Limb (tissue), 2 donors: ENCODE results near the gene RTP2.

Source experiments
- DNase-seq, 2 donors: peaks; one replicate each; pipeline ENCODE4 v3.0.0-alpha.2; 2016; ENCODE audit errors: extremely low spot score in 2 of 2

The RTP2 gene

DNA sequence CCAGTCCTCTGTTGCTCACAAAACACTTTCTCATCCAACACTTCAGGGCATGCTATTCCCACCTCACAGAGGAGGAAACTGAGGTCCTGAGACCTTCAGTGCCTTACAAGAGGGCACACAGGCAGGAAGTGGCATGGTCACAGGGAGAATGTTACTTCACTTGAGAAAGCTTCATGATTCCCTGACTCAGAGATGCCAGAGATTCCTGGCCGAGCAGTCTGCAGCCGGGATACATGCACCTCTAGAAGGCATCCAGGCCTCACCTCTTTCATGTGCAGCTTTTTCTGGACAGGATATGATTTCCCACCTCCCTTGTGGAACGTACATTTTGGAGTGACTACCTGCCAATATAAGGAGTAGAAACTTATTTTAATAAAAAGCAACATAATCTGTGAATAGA is 29.3 kb downstream of the RTP2 start:
- DNase-seq: no peak

DNA sequence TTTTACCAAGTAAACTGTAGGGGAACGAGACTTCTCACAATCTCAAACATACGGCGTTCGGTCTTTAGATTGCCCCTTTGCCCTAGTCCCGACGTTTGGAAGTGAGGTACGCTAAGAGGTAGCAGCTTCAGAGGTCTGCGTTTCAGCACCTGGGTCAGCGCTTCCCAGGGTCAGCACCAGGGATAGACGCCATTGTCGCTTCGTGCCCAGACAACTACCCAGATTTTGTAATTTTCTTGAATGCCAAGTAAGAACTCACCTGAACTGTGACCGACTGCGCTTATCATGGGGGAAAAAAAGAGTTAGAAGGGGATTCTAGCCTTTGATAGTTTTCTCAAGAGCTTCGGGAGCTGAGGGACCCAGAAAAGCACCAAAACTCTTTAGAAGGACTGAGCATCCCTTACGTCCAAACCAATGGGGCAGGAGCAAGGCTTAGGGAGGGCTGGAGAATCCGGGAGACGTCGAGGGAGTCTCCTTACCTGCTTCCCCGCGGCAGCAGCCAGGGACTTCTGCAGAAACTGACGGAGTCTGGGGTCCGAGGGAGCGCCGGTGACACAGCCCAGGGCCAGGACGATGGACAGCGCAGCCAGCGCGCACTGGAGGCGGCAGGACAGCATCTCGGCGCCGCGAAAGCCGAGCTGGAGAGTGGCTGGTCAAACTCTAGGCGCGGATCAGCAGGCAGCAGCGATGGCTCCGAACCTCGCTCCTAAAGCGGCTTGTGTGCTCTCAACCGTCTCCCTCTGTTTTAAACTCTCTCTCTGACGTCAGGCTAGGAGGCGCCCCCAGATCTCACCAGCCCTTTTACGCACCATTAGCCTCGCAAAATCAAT is 32.5 kb downstream of the RTP2 start, which contains the start of gene SST:
Gene SST (minus strand): TSS at position 720 of the 830 bp plus-strand sequence. CDS start 103 bp downstream, at position 617.
- DNase-seq: peak; percentile 71 to 78

DNA sequence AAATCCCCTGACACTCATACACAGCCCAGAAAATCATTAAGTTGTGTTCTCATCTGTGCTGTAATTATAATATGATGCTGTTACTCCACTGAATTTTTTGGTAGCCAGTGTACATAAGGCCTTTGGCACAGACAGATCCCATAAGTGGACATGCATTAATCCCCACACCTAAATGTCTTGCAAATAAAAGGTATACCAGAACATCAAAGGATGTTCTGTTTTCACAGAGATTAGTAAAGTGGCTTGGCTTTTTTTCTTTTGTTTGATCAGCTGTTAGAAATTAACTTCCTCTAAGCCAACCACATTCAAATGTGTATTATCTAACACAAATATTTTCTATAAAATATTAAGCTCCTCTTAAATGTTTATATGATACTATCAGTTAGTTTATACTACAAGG is 34.8 kb downstream of the RTP2 start:
- DNase-seq: no peak

DNA sequence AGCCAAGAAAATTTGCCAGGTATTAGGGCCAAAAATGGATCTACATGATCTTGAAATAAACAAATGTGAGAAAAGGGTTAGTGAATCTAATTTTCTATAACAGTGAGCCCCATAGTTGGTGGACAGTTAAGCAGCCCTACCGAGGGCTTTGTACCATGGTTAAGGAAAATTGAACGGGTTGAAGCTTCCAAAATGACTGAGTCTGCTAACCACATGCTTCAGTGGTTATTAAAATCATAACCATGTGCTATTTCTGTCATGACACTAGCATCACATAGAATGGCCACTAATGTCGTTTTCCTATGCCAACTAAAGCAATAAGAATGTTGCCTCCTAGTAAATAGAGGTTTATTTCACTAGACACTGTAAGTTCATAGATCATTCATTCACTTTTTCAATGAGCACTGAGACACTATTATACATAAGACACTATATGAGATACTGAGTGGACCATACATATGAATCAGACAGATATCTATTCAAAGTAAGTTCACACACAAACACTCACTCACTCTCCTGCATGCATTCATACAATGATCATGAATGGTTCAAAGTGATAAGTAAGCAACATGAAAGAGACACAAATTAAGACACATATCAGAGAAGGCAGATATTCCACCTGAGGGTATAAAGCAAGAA is 36.5 kb downstream of the RTP2 start:
- no peak for DNase-seq

DNA sequence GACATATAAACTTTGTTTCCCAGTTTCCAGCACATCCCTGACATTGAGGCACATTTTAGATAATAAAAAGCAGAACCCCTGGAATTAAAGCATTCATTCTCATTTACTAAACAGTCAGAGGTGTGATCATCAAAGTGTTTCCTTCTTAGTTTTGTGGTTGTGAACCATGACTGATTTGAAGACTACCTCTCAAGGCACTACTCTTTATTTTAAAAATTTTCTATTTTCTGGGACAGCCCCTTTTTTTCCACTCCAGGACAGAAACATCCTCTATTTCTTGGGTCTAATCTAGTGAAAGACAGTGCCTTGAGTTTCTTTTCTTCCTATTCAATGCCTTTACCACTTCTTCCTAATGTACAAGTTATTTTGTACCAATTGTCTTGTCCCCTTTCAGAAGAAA is 37.3 kb downstream of the RTP2 start:
- DNase-seq: no peak

DNA sequence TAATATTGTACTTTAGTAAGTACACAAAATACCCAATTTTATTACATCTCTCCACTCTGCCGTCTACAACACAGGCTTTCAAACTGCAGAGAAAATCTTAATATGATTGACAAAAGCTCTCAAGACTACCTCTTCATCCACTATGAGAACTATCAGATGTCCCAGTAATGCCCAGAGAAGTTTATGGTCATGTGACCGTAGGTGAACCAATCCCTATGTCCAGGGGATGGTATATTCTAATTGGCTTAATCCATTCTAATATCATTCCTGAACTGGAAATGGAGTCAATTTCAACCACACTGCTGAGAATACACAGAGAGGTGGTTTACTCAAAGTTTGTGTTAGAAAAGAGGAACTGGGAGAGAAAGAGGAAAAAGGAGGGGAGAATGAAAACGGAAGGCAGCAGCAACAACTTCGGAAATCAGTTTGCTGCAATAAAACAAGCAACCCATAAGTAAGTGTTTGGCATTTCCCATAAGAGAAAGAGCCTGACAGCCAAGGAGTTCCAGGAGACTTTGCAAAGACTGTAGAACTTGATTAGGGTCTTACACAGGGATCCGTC is 39.4 kb downstream of the RTP2 start:
- no peak for DNase-seq

DNA sequence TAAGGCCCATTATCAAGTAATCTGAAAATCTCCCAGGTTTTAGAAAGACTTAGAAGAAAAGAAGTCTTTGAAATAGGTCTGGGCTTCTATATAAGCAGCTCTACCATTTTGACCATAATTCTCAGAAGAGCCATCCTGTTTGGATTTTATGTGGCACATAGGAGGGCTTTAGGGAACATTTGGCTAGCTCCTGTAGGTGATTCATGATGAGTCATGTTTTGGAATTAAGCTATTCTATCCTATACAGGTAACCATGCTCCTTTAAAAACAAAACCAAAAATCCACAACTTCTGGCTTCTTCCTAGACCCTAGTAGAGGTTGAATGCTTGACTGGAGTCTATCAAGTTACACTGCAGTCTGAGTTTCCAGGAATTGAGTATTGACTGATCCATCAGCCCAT is 41.1 kb downstream of the RTP2 start:
- DNase-seq: no peak

DNA sequence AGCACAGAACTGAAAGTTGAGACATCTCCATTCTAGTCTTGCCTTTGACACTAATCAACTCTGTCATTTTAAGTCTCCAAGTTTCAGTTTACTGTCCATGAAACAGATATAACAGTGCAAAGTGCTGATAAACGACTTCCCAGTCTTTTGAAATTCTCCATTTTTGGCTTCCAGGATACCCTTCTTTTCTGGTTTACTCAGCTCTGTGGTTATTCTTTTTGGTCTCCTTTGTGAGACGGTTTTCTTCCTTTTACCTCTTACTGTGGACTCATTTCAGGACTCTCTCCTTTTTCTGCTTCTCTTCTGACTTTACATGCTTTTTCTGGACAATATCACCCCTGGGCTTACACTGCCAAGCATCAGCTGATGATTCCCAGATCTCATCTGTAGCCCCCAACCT is 51.1 kb downstream of the RTP2 start:
- no peak for DNase-seq
